PFSK-1 (cell line): ENCODE data around the gene CTNNA3.

ENCODE experiments used
- FOXP2 ChIP-seq: optimal IDR thresholded peaks from 2 replicates; pipeline ENCODE3; 2011; ENCODE audit warnings: borderline replicate concordance, control low read depth, inconsistent platforms; ENCODE audit not compliant: insufficient read depth; ENCODE audit errors: extremely low read length, extremely low read depth
- POLR2AphosphoS5 ChIP-seq: IDR thresholded peaks from 2 replicates; pipeline ENCODE4 v1.6.1; 2012; ENCODE audit warnings: low read depth, mild to moderate bottlenecking, control low read depth, low read length, moderate library complexity
- SIN3A ChIP-seq: IDR thresholded peaks from 2 replicates; pipeline ENCODE4 v1.6.1; 2012; ENCODE audit warnings: mild to moderate bottlenecking, low read length, moderate library complexity, borderline replicate concordance; ENCODE audit not compliant: insufficient read depth
- TAF1 ChIP-seq: IDR thresholded peaks from 2 replicates; pipeline ENCODE4 v1.6.1; 2012; ENCODE audit warnings: low read length, control low read depth, borderline replicate concordance; ENCODE audit not compliant: insufficient read depth
- TF ChIP-seq, protein P1 (sequence below), 2 experiments: IDR thresholded peaks; 2 replicates each; pipeline versions ENCODE4 v1.6.1 to v1.8.0; 2011 to 2012; ENCODE audit warnings: low read depth in 2 of 2, low read length in 2 of 2, control low read depth in 1 of 2, inconsistent platforms in 1 of 2, mild to moderate bottlenecking in 1 of 2, moderate library complexity in 1 of 2; ENCODE audit not compliant: insufficient read depth in 1 of 2

The CTNNA3 gene

DNA sequence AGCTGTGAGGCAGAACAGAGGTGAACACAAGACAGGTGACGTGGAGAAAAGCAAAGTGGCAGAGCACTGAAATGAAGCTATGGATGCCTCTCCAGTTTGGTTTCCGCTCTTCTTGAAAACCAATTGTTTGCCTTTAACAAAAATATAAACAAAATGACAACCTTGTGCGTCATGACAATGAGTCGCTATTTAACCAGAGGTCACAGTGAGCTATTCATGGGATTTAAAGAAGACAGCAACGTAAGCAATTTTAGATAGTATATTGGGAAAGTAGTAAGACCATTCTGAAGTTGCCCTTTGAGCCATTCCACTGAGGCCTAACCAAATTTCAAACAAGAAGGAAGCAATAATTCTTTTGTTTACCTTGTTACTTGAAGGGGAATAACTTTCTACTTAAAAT, 785.3 kb downstream of the CTNNA3 start:
- no peak for TF ChIP-seq FOXP2
- TF ChIP-seq, protein P1, sequence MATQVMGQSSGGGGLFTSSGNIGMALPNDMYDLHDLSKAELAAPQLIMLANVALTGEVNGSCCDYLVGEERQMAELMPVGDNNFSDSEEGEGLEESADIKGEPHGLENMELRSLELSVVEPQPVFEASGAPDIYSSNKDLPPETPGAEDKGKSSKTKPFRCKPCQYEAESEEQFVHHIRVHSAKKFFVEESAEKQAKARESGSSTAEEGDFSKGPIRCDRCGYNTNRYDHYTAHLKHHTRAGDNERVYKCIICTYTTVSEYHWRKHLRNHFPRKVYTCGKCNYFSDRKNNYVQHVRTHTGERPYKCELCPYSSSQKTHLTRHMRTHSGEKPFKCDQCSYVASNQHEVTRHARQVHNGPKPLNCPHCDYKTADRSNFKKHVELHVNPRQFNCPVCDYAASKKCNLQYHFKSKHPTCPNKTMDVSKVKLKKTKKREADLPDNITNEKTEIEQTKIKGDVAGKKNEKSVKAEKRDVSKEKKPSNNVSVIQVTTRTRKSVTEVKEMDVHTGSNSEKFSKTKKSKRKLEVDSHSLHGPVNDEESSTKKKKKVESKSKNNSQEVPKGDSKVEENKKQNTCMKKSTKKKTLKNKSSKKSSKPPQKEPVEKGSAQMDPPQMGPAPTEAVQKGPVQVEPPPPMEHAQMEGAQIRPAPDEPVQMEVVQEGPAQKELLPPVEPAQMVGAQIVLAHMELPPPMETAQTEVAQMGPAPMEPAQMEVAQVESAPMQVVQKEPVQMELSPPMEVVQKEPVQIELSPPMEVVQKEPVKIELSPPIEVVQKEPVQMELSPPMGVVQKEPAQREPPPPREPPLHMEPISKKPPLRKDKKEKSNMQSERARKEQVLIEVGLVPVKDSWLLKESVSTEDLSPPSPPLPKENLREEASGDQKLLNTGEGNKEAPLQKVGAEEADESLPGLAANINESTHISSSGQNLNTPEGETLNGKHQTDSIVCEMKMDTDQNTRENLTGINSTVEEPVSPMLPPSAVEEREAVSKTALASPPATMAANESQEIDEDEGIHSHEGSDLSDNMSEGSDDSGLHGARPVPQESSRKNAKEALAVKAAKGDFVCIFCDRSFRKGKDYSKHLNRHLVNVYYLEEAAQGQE (IDR thresholded peaks at IDR 0.05; ENCODE audit: insufficient read depth in 1 of 2, low read depth in 2 of 2, low read length in 2 of 2): no peak
- no peak for TF ChIP-seq TAF1
- no peak for TF ChIP-seq POLR2AphosphoS5
- no peak for TF ChIP-seq SIN3A

DNA sequence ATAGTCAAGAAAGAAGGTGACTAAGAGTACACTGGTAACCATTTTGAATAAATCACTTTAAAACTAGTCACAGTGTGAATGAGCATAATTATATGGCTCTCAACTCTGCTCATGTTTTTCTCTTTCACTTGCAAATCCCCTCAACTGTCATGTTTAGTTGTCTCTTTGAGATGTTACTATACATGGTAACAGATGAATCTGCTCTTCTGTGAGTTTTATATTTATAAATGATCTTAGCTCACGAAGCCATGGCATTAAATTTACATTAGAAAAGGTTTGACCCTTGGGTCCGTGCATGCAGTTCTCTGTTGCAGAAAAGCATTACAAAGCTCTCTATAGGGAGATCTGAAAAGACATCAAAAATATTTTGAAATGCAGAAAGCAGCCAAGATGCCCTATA, 803.1 kb downstream of the CTNNA3 start:
- TF ChIP-seq, protein P1 (IDR thresholded peaks at IDR 0.05; ENCODE audit: insufficient read depth in 1 of 2, low read depth in 2 of 2, low read length in 2 of 2): no peak
- no peak for TF ChIP-seq FOXP2
- TF ChIP-seq POLR2AphosphoS5: no peak
- TF ChIP-seq SIN3A: no peak
- no peak for TF ChIP-seq TAF1

DNA sequence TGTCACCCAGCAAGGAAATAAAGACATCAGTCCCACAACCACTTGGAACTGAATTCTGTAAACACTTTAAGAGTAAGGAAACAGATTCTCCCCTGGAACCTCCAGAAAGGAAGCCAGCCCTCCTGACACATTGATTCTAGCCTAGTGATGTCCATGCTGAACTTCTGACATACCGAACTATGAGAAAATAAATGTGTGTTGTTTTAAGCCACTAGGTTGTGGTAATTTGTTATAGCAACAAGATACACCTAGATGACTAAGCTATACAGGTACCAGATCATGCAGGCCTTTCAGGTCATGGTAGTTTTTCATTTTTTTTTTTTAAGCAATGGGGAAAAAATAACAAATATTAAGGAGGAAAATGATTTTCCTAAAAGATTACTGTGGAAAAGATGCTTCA, 807.8 kb downstream of the CTNNA3 start:
- TF ChIP-seq, protein P1 (IDR thresholded peaks at IDR 0.05; ENCODE audit: insufficient read depth in 1 of 2, low read depth in 2 of 2, low read length in 2 of 2): no peak
- TF ChIP-seq FOXP2: no peak

DNA sequence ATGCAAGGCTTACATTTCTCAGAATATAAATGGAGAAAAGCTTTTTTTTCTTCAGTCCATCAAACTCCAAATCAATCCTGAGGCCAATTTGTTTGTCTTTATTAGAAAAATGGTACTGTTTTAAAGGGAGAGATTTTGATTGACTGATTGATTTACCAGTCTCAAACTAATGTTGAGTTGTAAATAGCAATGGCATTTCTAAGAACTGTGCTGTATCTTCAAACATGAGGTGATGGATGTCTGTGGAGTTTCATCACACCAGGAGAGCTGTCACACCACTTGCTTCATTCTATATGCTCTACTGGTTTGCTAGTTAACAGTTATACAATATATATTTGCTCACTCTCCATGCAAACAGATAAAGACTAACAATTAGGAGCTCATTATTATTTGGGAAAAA, 809.1 kb downstream of the CTNNA3 start:
- no peak for TF ChIP-seq TAF1
- TF ChIP-seq POLR2AphosphoS5: no peak
- TF ChIP-seq FOXP2: no peak
- TF ChIP-seq, protein P1 (IDR thresholded peaks at IDR 0.05; ENCODE audit: insufficient read depth in 1 of 2, low read depth in 2 of 2, low read length in 2 of 2): no peak
- no peak for TF ChIP-seq SIN3A

DNA sequence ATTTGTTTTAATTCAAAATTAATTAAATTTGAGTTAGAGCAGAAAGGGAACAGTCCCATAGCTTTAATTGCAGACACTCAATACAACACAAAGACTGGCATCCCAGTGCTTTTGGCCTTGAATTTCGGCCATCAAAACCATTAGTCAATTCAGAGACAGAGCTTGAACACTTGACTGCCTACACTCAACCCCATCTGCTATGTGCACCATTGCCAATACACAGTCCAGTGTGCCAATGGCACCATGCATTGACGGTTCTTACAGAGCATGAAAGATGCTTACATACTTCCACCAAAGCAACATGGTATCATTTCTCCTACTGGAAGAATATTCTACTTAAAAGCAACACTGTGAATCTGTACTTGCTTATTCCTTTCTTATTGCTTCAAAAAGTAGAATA, 813.7 kb downstream of the CTNNA3 start:
- no peak for TF ChIP-seq TAF1
- no peak for TF ChIP-seq SIN3A
- TF ChIP-seq POLR2AphosphoS5: no peak

DNA sequence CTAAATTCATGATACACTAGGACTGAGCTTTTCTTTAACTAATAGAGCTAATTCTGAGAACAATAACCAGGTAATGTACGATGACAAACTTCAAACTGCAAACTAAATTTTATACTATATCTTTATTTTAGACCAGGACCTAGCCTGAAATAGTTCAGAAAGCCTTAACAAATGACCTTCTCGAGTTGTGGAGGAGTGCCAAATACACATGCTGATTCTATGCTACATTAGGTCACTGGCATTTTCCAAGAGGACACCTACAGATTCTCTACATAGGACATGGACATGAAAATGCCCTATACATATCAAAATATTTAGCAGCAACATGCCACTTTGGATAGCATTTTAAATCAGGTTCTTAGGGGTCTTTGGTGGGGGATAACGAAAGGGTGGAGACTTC, 814.2 kb downstream of the CTNNA3 start:
- TF ChIP-seq SIN3A (no peak), POLR2AphosphoS5 (no peak), FOXP2 (no peak), TAF1 (no peak)
- TF ChIP-seq, protein P1 (IDR thresholded peaks at IDR 0.05; ENCODE audit: insufficient read depth in 1 of 2, low read depth in 2 of 2, low read length in 2 of 2): no peak
